NCI-H446 treated with DMSO at 0.1 percent for 48 hours (cell line): ENCODE measurements around the gene MACROD2.
A peak's percentile ranks its signal among the peaks of the same experiment; 100 is the strongest.

ENCODE experiments used
- DNase-seq: peaks from one replicate; lab custom pipeline; 2025; lab: John Stamatoyannopoulos, UW

Gene MACROD2

DNA sequence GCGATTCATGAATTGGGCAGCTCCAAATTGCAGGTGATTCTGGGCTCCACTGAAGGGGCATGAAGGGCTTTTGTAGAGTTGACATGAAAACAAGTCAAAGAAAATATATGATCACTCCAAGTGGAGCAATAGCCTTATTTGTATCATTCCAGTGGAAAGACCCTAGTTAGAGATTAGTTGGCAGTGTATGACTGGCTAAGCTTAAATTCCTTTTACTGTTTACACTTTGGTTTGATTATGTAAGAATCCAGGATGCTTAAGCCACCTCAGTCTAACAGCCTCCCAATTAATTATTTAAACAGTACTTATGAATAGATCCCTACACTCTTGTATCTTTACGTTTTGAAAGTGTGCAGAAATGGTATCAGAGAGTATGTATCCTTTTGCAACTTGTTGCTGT is 1865.5 kb downstream of the MACROD2 start:
- DNase-seq: no peak

DNA sequence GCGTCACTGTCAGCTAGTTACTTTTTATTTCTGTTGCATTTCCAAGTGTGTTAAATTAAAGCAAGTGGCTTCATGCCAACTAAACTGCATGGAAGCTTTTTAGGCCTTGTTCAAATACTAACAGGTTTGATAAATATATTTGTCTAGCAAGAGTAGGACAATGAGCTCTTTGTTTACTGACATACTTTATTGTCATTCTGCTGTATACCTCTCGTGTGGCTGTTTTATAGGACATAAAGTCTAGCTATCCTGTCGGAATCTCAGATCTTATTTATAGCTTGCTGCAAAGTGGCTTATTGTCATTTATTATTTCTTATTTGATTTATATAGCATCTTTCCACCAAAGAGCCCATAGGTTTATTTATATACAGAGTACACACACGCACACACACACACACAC is 1866.9 kb downstream of the MACROD2 start:
- no peak for DNase-seq

DNA sequence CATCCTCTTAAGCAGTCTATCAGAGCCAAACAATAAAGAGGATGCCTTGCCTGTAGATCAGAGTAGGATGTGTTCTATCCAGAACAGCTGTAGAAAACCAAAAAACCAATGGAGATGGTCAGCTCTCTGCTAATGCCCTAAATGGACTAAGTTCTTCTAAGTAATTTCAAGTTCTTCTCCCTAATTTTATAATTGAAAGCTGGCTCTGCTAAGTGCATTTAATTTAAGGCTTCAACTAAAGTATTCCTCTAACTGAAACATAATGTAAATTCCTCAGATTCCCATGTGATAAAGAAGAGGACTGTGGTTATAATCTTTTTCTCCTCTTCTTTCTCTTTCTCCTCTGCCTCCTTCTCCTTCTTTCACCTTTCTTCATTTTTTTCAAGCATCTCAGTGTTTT is 1868.4 kb downstream of the MACROD2 start:
- no peak for DNase-seq

DNA sequence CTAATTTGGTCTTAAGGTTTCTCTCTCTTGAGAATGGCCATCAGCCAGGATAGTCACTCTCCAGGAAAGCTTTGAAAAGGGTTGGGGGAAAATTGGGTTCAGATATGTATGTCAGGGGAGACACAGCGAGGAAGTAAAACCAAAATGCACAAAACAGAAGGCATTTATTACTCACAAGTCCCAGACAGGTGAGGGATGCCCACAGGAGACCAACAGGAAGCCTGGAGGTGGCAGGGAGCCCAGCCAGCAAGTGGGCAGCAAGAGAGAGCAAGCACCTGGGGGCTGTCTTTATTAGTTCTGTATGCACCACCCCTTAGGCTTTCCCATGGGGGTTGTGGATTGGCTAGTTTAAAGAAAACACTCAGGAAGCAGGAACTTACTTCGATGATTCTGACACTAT is 1870.2 kb downstream of the MACROD2 start:
- DNase-seq: no peak

DNA sequence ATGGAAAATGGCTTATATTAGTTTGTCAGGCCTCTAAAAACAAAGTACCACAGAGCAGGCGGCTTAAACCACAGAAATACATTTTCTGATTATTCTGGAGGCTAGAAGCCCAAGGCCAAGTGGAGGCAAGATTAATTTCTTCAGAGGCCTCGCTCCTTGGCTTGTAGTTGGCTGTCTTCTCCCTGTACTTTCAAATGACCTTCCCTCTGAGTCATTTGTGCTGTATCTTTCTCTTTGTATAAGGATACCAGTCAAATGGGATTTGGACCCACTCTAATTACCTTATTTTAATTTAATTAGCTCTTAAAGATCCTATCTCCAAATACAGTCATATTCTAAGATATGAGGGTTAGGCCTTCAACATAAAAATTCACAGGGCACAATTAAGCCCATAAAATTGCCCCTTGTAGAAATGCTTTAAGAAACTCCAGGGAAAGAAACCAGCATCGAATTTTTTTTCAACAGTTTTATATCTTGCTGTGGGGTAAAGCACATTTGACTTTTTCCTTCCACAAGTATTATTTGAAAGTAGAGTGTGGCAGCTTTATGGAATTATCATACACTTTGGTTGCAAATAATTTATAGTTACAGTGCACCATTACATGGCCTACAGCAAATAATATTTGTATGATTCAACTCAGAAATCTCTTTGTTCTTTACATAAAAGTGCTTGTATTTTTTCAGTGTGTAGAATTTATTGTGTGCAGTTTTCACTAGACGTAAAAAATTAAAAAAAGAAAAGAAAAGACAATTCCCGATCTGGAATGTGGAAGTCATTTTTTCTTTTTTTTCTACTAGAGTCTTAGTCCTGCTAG is 1871.8 kb downstream of the MACROD2 start:
- no peak for DNase-seq

DNA sequence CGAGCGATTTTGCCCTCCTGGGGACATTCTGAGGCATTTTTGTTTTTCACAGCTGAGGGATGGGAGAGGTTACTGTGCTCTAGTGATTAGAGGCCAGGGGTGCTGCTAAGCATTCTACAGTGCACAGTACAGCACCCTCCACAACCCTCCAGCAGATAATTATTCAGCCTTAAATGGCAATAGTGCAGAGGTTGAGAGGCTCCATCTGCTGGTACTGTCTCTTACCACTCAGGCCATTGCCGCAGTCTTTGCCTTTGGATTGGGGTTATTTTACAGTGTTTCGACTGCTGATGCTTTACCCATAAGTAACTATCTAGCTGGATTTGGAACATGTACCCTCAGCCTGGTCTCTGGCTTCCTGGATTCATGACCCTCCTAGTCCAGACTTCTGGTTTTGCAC is 1872.6 kb downstream of the MACROD2 start:
- no peak for DNase-seq

DNA sequence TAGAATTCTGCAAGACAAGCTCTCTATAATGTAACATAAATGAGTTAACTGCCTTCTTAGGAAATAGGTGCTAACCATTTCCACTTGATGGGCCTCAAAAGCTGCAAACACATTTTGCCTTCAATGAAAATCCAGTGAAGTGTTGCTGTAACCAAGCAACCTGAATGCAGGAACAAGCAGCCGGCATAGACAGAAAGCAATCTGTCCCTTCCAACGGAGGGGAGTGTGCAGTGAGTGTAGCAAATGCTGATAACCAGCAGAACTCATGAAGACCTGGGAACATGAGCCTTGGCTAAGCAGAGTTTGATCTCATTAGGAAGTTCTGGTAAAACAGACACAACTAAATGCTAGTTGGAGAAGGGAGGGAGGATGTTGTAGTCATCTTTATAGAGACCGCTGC is 1880.1 kb downstream of the MACROD2 start:
- DNase-seq: peak; percentile 6

DNA sequence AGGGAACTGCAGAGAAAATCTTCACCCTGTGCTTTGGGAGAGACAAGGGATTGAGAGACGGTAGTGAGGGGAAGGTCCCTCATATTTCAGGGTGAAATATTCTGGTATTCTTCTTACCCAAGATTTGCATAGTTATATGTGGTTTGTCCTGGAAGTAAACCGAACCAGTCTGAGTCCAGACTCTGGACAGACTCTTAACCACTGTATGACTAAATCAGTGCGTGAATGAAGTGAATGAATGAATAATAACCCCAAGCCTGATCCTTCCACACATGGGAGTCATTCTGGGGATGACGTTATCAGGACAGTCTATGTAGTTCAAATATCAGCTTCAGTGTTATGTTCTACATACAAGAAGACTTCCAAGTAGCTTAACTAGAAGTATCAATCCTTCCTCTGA is 1887.2 kb downstream of the MACROD2 start:
- DNase-seq: no peak

DNA sequence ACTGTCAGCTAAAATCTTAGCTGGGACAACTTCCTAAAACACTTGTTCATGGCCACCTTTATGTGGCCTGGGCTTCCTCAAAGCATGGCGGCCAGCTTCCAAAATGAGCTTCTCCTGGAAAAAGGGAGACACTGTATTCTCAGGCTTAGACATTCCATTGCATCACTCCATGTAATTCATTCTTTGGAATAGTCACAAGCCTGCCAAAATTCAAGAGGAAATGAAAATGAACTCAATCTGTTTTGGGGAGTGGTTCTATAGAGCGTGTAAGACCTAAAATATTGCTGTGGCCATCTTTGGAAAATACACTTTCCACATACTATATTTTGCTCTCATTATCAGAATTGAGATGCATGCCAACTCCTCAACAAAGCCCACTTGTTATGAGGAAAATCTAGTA is 1890.9 kb downstream of the MACROD2 start:
- DNase-seq: no peak

DNA sequence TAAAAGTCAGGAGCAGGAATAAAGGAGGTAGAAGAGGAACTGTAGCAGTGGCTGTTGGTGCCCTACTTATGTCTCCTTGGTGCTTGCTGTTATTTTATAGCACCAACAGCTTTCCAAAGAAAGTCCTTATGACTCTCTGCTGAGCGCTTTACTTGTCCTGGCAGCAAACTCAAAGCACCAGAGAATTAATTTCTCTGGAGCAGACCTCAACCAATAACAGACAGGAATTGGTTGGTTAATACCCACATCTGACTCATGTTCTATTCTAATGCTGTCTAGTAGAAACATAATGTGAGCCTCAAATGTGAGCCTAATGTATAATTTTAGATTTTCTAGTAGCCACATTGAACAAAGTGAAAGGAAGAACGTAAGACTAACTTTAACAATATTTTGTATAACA is 1892.1 kb downstream of the MACROD2 start:
- no peak for DNase-seq

DNA sequence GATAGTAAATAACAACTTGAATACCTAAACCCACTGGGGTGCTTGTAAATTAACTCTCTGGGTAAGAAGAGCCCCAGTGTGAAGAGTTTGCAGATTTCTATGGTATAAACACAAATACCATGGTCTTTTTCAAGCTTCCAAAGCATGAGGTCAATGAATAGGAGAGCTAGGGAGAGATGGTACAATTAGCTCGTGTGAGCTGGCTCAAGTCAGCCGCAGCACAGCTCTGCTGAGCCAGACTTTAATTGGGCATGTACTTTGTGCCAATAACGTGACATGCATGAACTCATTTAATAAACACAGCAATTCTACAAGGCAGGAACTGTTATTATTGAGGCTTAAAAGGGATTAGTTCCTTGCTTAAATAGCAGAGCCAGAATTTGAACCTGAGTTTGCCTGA is 1893.7 kb downstream of the MACROD2 start:
- DNase-seq: peak; percentile 90

DNA sequence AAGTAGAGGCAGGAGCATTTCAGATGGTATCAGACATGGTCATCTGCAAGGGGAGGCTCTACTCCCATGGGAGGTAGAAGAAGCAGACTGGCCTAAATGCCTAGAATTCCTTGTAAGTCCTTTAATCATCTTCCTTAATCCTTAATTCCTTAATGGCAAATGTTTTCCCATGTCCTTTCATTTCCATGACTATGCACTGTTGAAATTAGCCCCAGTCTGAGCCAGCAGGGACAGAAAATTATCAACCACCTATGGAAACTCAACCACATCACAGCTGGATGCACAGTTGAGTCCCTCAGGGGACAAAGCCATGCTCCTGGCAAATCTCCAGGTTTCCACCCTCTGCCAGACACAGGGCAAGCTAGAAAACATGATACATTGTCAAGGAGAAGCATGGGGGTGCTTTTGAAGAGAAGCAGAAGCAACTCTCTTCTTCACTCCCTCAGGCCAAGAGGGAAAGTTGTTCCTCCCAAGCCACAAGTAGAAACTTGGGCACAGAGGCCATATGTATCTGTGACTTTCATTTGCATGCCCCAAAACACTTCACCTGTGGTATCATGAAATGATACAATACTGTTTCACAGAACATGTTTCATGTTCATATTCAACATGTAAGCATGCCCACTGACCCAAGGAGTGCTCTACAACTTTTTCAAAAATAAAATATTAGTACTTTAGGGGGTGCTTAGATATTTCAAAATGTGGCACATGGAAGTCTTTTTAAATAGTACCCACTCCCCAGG is 1894.4 kb downstream of the MACROD2 start:
- peak; percentile 66 for DNase-seq

DNA sequence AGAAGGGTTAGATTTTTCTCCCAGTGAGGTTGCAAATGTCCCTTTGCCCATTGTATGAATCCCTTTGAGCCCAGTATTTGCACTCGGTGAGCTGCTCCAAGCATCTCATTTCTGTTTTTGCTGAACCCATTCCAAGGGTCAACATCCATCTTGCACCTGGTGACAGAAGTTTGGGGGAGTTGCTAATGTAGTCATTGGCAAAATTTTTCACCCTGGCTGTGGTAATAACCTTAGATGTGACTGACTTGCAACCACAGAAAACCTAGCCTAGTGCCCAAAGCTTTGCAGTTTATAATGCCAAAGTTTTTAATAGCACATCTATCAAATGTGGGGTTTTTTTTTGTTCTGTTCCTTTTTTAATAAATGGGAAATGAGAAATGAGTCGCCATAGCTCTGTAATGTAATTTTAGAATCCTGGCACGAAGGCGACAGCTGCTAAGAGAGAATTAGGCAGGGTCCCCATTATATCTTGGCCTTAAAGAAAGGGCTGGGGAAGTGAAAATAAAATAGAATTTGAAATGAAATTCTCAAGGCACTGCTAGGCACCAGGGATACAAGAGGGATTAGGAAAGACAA is 1895.2 kb downstream of the MACROD2 start:
- peak; percentile 35 for DNase-seq

DNA sequence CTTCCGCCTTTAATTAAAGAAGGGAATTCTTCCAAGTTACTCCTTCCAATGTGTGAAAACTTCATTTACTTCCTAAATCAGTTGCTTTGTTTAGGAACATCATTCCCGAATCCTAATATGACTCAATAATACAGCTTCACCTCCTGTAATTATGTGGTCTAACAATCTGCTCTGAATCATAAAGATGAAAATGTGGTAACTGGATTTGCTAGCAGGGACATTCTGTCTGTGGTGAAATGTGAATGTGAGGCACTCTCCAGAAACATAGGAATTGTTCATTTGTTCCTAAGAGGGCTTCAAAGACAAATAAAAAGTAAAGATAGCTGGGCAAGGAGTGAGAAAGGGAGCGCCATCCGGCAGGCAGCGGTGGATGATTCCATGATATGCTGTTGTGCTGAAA is 1899.8 kb downstream of the MACROD2 start:
- no peak for DNase-seq

DNA sequence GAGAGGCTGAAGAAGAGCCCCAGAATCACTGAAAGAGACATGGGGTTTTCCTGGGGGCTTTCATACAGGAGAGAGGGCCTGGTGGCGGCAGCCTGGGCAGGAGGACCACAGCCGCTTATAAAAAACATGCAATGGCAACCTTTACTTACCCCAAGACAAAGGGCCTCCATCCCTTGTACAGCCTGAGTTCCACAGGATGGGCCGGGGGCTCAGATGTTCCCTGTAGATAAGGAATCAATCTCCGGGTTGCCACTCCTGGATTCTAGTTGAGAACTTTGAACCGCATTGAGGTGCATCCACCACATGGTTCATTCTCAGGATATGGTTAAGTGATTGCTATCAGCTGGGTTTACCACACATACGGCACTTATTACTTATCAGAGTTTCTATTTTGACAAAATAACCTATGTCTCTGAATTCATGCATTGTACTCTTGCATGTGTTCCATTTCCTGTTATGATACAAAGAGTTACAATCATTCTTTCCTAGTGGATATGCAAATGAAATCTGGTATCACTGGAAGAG is 1900.3 kb downstream of the MACROD2 start:
- DNase-seq: no peak

DNA sequence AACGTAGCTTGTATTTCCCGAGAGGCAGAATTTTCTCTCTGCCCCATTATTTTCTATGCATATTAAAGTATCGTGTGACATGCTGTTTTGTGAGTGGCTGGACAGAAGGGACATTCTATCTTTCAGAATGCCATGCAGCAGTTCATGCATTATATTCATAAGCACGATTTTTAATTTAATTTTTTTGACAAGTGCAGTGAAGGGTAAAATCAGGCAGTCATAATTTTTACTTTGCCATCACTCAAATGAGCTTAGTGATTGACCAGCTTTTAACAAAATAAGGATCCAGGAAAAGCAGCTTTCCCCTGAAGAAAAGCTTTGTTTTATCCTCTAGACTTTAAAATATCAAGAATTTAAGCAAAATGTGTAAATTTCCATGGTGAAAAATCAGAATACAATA is 1904.7 kb downstream of the MACROD2 start:
- no peak for DNase-seq

DNA sequence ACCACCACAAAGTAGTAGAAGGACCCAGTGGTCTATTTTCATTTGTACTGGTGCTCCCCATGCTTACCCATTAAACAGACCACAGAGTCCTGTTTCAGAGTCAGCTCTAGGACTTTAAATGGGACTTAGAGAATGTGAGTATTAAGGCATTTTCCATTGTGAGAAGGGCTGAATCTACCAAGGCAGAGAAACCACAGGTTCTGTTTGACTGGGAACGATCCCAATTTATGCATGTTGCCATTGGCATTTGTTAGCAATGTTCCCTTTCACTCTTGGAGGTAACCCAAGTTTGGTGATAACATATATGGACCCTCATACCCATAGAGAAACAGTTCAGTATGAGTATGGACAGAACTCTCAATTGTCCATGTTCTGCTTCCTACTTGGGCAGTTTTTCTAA is 1905.1 kb downstream of the MACROD2 start:
- peak; percentile 25 for DNase-seq

DNA sequence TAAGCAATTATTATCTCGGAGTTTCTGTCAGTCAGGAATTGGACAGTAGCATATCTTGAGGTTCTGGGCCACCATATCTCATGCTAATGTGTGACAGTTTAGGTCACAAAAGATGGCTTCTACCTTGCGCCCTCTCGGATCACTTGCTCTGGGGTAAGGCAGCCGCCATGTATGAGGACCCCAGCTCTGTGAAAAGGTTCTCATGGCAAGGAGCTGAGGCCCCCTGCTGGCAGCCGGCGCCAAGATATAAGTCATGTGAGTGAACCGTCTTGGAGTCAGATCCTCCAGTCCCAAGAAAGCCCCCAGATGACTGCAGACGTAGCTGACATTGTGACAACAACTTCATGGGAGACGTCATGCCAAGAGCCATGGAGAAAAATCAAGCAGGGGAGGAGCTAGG is 1907.2 kb downstream of the MACROD2 start:
- DNase-seq: no peak

DNA sequence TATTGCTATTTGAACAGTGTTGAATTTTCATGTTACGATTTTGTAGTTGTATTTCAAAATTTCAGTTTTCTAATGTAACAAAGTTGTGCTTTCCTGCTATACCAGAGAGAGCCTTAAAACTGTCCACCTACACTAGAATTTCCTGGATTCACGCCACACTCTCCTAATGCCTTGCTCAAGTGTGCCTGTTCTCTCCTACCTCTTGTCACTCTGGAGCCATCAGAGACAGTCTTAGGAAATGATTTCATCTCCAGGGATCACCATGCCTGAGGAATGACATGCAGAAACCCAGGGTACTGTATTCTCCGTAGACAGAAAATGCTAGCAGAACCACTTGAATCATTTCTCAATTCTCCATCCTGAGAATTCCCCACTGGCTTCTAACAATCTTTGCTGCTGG is 1910.3 kb downstream of the MACROD2 start:
- DNase-seq: no peak

DNA sequence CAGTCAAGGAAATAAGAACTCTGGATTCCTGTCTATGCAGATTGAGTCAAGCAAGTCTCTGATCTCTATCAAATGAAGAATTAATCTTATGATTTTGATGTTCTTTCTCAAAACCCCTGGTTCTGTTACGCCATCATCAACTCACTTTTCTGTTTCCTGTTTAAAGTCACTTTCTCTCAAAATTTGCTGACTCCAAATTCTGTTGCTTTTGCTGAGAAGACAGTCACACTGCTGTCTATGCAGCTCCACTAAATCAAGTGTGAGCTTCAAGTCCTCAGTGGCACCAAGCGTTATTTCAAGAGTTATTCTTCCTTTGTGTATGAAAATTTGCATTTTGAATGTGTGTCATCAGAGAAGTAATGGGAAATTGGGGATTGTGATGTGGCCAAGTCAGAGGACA is 1914.7 kb downstream of the MACROD2 start:
- no peak for DNase-seq

DNA sequence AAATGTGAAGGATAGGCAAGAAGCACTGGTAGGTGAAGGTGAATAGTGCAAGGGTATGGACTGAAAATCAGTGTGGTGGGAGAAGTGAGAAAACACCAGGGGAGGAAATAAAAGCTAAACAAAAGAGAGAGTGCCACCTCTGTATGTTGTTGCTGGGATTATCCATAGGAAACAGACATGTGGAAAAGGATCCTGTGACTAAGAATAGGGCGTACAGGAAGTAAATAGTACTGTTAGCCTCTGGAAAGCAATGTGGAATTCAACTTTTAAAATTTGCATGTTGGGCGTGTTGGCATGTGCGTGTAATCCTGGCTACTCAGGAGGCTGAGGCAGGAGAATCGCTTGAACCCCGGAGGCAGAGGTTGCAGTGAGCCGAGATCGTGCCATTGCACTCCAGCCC is 1916.3 kb downstream of the MACROD2 start:
- DNase-seq: no peak

DNA sequence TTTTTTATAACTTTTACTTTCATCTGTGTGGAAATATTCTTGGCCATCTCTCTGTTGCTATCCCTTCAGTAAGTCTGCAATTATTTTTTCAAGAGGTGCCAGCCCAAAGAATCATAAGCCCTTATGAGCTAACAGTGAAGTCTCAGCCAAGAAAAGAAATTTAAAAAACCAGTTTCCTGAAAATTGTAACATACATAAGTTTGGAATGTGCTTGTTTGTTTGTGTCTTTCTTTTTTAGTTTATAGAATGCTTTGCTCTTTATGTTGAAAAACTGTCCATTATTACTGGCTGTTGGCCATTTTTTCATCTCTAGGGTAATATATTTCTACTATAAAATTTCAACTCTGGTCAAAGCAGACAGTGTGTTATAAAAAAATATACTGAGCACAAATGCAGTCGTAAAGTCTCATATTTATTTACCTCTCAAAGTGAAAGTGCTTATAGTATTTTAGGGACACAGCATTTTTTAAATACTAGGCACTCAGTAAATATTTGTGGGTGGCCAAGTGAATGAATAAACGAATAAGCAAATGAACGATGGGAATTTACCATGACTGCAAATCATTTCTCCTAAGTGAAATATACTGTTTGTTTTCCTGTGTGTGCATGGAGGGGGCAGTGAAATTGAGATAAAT is 1918.2 kb downstream of the MACROD2 start:
- DNase-seq: no peak

DNA sequence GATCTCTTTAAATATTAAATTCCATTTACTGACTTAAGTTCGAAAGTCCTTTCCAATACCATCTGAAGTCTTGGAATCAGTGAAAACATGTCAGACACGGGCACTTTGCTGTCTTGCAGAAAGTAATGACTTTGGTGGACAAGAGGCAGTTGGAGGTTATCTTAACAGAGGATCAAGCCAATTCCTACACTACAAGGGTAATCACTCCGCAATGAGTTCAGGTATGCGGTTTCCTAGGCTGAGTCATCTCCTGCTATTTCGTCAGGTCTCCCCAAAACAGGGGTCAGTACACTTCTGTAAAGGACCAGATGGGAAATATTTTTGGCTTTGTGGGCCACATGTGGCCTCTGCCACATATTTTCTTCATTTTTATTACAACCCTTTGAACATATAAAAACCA is 1921.3 kb downstream of the MACROD2 start:
- DNase-seq: no peak
